Activated CD4-positive, CD25-positive, alpha-beta regulatory T cell treated with anti-CD3 and anti-CD28 coated beads, Interleukin-2, amount 50 U/mL, for 16 hours (primary cell): ENCODE measurements around the gene HMX2.
"Not testable (repeated sequence)": the region's sequence is repeated elsewhere in the genome, so short reads cannot be mapped to it uniquely, and the experiment has no call there.

ENCODE experiments used
- DNase-seq: peaks from one replicate; pipeline ENCODE4 v3.0.0-alpha.2; 2020; ENCODE audit warnings: low read depth, low spot score

Gene HMX2

DNA sequence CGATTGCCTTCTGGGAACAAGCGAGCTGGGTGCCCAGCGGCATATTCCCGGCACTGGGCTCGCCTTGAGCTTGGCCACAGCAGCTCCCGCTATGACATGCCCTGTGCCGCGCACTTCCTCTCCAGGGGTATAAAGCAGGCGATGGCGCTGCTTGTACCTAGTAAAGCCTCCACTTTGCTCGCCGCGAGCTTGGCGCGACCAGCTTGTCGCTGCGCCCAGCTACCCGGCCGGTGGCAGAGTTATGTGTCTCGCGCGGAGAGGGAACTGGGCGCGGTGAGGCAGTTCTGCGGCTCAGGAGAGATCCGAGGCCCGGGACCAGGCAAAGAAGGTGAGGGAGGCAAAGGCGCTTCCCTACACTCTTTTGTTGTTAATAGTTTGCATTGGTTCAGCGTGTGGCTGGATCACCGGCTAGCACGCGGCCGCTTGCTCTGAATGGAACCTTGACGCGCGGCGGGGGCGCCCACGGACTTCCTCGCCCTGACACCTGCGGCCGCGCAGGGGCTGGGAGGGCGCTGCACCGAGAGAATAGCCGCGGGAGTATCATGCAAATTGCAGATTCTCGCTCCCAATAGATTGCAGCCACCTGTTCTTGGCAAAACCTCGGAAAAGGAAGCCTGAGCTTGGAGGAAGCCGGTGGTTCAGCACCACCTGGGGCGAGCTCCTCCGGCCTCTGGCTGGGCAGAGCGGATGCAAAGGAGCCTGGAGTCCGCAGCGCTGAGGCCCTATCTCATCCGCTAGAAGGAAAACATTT is 3.2 kb downstream of the HMX2 start:
- no peak for DNase-seq

- DNase-seq = no peak
Measured at GRCh38 chr10:123151737-123152135, 3.8 kb downstream of the HMX2 start.

DNA sequence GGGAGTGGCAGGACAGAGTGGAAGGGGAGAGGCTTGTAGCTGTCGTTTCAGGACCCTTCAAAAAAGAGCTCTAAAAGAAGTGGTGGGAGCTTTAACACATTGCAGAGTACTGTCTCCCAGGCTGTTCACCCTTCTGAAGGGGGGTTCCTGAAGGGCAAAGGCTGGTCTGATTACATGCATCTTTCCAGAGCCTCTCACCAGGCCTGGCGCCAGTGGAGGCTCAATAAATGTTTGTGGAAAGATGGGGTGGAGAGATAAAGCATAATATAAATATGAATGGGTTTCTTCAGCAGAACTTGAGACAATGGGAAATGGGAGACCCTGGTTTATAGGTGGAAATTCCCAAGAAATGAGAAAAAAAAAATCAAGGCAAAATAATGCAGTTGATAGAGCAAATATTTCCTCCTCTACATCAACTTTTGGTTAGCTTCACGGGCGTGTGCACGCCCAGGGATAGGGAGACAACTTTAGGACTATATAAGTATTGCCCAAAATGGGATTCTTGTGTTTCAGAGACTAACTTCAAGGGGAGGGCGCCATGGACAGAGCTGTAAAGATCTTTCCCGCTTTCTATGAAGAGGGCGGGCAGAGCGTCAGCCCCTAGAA is 5.7 kb downstream of the HMX2 start:
- no peak for DNase-seq

GRCh38 chr10:123154092-123154710 is 6.3 kb downstream of the HMX2 start, which contains the start of gene BUB3:
TSS of gene BUB3 (plus strand) at chr10:123154402. CDS start at chr10:123154918, 516 bp downstream.
- DNase-seq = peak; percentile 90

GRCh38 chr10:123154711-123155505 is 7.0 kb downstream of the HMX2 start:
- DNase-seq = no peak

DNA sequence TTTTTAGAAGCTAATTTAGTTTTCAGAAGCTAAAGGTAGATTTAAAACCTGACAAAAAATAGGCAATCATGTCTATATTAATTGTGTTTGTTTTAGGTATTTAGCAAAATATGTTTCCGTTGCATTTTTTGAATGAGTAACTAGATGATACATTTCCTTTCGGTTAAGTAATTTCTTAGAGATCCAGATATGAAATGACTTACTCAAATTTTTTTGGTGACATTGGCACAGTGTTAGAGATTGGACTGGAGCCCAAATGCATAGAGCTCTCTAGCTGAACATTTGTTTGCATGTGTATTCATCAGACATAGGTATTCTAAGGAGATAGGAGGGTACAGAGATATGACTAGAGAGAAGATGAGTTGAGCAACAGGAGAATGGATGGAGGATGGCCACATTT is 8.1 kb downstream of the HMX2 start:
- DNase-seq = no peak

DNA sequence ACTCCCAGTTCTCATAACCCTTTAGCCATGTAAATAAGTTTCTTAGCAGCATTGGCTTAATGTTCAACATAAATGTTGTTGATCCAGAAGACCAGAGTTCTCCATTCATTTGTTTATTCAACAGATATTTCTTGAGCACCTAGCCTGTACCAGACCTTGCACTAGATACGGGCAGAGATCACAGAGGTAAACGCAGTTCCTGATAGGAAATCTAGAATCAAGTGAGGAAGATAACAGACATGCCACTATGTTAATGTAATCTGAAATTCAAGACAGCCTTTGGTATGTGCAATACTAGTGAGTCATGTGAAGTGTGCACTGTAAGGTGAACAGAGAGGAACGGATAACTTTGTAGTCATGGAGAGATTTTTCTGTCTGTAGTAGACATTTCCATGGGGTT is 9.3 kb downstream of the HMX2 start:
- no peak for DNase-seq

GRCh38 chr10:123158682-123159081 is 10.7 kb downstream of the HMX2 start:
- DNase-seq = no peak

DNA sequence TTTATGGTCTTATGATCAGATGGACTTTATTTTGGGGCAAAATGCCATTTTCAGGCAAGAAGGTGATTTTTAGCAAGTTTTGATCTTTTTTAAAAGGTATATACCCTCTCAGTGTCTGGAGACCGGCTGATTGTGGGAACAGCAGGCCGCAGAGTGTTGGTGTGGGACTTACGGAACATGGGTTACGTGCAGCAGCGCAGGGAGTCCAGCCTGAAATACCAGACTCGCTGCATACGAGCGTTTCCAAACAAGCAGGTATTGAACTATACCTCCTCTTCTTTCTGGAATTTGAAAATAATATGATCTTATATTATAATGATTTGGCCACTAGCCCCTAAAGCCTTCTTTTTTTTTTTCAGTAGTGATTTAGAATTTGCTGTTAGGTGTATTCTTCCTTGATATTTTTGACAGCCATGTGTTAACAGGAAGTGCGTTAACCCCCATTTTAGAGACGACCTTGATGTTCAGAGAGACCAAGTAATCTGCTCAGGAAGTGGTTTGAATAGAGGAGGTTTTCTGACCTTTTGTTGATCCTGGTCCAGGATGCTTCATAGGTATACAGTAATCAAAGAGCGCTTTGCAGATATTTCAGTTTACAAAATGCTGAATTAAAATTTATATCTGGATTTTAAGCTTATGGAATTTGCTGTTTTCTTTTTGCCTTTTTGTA is 12.5 kb downstream of the HMX2 start:
- no peak for DNase-seq

DNA sequence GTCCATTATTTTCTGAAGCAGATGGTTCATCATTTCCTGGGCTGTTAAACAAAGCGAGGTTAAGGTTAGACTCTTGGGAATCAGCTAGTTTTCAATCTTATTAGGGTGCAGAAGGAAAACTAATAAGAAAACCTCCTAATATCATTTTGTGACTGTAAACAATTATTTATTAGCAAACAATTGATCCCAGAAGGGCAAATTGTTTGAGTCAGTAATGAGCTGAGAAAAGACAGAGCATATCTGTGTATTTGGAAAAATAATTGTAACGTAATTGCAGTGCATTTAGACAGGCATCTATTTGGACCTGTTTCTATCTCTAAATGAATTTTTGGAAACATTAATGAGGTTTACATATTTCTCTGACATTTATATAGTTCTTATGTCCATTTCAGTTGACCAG is 16.4 kb downstream of the HMX2 start:
- DNase-seq = no peak

DNA sequence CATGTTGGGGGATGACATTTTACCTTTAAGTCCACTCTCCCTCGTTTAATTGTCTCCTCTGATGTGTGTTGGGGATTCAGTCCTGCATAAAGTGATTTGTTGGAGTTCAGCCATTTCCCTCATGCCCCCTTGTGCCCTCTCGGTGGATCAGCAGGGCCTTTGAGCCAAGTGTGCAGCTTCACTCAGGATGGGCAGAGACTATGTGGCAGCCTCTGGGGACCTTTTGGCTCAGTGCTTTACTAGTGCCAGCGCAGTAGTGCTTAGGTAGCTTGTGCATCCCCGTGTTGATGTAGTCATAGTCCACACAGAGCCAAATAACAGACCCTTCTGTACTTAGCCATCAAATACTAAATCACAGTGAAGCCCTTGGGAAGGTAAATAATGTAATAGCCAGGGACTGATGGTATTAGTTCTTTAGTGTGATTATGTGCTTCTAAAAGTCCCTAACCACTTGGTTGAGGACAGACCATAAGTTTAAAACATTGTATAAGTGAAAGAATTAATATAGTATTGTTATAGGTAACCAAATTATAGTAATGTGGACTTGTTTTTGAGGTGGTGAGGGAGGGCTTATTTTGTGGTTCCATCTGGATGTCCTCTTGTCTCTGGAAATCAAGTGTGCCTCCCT is 17.6 kb downstream of the HMX2 start:
- DNase-seq = no peak

GRCh38 chr10:123166618-123167017 is 18.7 kb downstream of the HMX2 start:
- DNase-seq = no peak

DNA sequence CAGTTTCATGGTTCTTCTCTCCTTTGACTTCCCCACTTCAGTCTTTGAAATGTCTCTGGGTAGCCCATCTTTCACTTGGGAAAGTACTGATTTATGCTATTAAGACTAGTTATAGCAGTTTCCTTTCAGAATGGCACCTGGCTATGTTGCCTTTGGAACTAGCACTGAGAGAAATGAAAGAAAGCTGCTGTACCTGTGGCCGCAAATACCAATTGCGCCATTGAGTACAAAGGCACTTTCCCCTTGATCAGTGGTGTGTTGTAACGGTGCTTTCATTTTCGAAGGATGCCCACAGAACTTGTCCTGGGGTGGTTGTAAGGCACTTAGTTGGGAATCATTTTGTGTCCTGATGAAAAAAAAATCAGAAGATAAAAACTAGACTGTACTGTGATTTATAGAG is 23.0 kb downstream of the HMX2 start:
- no peak for DNase-seq

DNA sequence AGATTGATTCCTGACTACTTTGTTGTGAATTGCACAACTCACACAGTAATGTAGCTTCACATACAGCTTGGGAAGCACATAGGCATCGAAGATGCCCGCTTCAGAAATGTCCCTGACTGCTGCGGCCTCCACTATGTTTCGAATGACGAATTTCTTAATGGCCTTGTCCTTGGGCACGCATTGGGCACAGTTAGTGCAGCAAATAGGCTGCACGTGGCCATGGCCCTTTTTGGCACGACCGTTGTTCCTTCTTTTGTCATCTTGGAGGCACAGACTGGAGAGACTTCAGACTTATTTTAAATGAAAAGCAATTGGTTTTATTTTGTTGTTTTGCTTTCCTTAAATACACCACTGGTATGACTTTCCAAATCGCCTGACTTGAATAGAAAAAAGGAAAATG is 23.7 kb downstream of the HMX2 start:
- DNase-seq = not testable (repeated sequence)

DNA sequence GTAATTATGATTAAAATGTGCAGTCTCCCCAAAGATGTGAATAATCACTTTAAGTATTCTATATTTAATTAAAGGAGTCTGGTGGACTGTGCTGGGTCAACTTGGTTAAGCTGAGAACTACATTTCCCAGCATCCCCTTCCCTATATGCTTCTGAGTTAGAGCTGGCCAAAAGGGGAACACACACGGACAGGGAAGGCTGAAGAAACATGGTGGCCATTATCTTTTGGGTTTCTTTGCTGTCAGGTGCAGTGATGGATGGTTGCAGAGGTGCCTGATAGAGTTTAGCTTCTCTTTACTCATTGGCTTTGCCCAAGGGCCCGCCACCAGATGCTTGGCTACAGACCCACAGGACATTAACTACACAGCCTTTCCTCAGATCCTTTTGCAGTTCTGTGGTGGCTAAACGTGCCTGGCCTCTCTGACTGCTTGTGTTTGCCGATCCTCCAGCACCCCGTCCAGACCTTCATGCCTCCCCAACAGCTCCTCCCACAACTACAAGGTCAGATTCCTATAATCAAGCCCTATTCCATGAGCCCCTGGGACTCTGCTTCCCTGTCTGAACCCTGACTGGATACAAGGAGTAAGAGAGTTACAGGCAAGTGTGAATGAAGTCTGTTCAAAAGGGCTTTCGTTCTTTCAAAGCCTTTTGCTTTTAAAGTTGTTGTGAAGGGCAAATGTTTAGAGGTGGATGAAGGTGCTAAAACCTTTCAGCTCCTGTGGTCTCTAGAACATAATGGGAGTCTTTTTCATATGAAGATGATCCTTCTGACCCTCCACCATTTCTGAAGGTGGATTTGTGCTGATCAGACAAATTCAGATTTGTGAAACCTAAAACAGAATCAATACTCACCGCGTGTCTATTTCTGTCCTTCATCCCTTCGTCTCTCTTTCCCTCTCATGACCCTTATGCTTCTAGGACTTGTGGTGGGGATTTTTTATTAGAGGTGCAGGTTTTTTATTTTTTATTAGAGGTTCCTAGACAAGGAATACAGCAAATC is 27.8 kb downstream of the HMX2 start:
- no peak for DNase-seq

DNA sequence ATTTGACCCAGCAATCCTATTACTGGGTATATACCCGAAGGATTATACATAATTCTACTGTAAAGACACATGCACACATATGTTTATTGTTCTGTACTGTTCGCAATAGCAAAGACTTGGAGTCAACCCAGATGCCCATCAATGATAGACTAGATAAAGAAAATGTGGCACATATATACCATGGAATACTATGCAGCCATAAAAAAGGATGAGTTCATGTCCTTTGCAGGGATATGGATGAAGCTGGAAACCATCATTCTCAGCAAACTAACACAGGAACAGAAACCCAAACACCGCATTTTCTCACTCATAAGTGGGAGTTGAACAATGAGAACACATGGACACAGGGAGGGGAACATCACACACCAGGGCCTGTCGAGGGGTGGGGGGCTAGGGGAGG is 30.5 kb downstream of the HMX2 start:
- DNase-seq = not testable (repeated sequence)

GRCh38 chr10:123180101-123181090 is 32.5 kb downstream of the HMX2 start:
- DNase-seq = no peak

DNA sequence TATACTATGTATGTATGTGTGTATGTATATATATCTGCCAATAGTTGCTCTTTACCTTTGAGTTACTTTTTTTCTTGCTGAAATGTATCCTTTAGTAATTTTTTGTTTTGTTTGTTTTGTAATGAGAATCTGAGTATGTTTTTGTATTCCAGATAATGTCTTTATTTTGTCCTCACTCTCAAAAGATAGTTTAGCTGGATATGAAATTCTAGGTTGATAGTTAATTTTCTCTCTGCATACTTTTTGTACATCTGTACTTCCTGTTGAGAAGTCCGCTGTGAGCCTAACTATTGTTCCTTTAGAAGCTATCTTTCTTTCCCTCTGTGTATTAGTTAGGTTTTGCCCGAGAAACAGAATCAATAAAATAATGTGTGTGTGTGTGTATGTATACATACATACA is 35.8 kb downstream of the HMX2 start:
- no peak for DNase-seq

DNA sequence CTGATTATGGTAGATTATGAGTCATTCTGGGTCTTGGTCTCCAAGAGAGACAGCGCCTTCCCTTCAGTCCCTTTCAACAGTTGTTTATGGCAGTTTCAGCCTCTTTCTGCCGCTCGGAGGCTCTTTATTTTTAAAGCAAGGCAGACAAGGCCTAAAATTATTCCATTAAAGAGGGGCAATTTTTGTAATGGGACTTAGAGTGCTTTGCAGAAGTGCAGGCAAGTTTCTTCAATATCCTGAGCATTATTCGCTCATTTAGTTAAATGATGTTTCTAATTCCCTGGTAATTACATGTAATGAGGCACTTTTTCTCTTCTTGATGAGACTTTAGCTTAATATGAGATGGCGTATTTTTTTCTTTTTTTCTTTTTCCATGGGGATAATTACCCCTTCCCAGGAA is 39.8 kb downstream of the HMX2 start:
- no peak for DNase-seq
